Stimulated activated CD4-positive, alpha-beta T cell treated with anti-CD3 and anti-CD28 coated beads, Interleukin-12 subunit alpha, Interleukin-12 subunit beta, amount 100 ng/mL, for 48 hours (primary cell): ENCODE results near the gene ENTHD1.
"Not testable (repeated sequence)": the region's sequence is repeated elsewhere in the genome, so short reads cannot be mapped to it uniquely, and the experiment has no call there.

ENCODE experiments used
- DNase-seq, 3 donors: peaks; one replicate each; pipeline ENCODE4 v3.0.0-alpha.2; 2020; ENCODE audit warnings: low read depth in 2 of 3, low spot score in 1 of 3

Gene ENTHD1

DNA sequence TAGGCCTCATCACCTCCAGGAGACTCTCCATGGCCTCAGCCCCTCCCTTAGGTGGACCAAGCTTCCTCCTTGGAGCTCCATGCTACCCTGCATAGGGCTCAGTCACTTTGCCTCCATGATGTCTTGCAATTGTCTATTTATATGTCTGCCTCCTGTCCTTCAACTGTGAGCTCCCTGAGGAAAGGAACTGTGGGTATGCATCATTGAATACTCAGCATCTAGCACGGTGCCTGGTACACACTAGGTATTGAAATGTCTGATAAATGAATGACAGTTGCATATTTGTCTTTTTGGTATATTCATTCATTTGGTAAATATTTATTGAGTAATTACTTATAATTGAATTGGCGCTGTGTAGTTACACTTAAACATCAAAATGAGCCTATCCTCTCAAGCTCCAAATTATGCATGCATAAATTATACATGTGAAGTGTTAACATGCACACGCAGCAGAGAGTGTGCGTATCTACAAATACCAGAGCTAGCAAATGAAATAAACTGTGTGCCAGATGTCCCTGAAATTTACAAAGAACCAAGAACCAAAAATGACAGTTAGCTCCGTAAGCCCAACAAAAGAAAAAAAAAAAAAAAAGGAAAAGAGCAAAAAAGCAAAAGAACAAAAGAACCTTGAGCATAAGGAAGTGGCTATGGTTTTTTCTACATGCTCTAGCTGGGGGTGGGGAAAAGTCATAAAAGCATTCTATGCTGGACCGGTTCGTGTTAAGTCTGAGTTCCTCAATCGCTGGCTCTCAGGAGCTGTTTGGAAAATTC lies 32.5 kb upstream of the ENTHD1 start:
- DNase-seq, result no peak

GRCh38 chr22:39925273-39925672 lies 31.7 kb upstream of the ENTHD1 start:
- no peak for DNase-seq

- no peak for DNase-seq
Observed at GRCh38 chr22:39924286-39924685, 30.7 kb upstream of the ENTHD1 start.

DNA sequence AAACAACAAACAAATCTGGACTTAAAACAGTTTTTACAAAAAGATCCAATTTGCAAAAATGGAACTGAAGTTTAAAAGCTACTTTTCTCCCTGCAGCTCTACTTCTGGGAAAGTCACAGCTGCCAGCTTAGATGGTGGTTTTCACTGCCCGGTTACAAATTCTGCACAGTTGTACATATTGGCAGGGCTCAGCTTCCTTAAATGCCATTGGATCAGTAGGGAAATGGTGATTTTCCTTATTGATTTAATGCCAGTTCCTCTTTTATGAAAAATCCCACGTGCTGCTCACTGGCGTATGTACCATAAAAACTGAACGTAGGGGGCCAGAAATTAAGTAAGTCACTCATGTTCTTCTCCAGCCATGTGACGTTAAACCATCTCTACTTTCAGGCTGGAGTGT lies 30.1 kb upstream of the ENTHD1 start:
- no peak for DNase-seq

DNA sequence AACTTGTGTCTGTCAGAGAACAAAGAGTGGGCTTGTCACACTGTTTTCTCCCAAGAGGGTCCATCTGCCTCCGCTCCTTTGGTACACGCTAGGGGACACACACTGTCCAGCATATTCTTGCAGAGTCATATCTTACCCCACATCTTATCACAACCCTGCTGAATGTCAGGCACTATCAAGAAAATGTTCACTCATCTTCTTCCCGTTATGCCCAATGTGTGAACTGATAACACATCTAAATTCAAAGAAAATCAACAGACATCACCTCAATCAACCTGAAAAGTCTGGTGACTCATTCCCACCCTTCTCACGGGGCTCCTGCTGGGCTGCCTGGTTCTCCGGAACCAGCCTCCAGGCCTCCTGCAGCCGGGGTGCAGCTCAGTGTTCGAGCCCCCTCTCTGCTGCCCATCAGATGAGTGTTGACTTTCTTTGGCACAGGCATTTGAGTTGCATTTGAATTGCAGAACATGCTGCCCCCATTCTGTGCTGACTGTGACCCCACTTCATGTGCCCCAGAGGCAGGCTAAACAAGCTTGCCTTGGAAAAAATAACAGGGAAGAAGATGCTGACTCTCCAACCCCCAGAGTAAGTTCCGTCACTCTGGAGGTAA lies 26.7 kb upstream of the ENTHD1 start:
- peak in 2 of 3 donors; percentile 54 to 56 for DNase-seq

DNA sequence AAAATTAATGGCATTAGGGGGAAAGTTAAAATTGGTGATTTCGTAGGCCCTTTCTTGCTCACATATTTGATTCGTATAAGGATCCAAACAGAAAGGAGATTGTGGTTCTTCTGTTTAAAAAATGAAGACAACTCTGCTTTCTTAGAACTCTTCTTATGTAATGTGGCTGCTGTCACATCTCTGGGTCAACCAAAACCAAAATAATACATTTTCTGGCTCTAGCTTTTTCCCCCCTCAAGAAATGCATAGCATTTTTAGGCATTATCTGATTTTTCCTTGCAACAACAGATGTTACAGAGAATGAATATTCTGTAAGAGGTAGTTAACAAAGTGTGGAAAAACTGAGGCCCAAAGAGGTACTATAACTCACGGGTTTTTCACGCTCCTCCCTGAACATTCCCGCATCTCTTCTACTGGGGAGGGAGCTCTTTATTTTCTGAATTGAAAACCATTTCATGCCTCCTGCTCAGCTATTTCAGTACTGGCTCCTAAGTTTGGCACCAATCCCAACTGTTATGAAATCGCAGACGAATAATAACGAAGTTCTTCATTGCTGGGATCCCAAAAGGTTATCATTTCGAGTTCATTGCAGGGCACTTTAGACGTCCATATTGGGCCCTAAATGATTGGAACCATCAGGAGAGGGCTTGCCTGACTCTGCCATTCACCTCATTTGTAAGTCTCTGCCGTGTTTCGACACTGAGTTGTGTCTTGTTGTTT lies 24.4 kb upstream of the ENTHD1 start:
- no peak for DNase-seq

- no peak for DNase-seq
Observed at GRCh38 chr22:39917197-39917643, 23.7 kb upstream of the ENTHD1 start.

GRCh38 chr22:39916496-39916895 lies 22.9 kb upstream of the ENTHD1 start:
- no peak for DNase-seq

GRCh38 chr22:39915295-39915726 lies 21.8 kb upstream of the ENTHD1 start:
- no peak for DNase-seq

GRCh38 chr22:39914584-39914983 lies 21.0 kb upstream of the ENTHD1 start:
- DNase-seq, result no peak

DNA sequence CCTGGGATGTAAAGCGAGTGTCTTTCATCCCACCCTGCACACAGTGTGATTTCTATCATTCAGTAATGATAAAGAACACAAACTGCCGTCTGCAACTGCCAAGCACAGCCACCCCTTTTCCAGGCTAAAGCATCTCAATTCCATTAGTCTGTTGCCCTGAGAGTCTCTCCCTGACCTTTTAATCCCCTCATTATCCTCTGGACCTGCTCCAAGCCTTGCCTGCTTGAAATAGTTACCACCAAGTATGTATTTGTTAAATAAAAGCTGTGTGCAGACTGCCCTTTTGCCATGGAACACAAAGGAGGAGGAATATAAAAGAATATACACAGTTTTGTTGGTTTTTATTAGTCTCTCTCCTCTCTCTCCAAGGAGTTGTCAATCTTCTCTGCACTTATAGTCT lies 20.3 kb upstream of the ENTHD1 start:
- no peak for DNase-seq

- no peak for DNase-seq
Observed at GRCh38 chr22:39913321-39913720, 19.8 kb upstream of the ENTHD1 start.

GRCh38 chr22:39910876-39911613 lies 17.5 kb upstream of the ENTHD1 start:
- no peak for DNase-seq

DNA sequence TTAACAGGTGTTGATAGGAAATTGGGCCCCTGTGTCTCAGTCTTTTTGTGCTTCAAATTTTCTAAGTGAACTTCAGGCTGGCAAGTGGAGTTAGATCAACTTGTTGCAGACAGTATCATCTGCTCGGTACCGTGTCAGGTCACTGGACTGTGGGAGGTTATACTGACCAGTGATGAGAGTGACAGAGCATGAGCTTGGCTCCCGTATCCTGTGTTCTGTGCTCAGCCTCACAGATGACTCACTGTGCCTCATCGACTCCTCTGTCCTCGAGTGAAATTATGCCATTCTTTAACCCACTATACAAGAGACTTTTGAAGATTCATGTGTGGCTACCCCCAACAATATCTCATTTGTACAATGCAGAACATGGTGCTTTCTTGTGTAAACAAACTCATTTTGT lies 15.2 kb upstream of the ENTHD1 start:
- no peak for DNase-seq

DNA sequence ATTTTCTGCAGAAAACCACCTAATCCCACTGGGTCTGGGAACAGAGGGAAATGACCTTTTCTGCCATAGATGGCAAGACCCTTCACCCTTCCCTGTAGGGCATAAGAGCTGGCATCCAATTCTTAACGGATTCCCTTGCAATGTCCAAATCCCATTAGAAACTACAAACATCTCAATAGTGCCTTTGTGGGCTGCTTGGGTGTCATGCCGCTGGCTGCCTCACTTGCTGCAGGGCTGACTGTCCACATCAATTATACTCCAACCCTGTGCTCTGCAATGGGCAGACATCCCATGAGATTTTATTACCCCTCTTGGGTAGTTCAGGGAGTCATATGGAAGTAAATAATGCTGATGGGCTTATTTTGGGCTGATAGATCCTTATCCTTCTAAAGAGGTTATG lies 14.6 kb upstream of the ENTHD1 start:
- no peak for DNase-seq

GRCh38 chr22:39907605-39908097 lies 14.1 kb upstream of the ENTHD1 start:
- no peak for DNase-seq

- DNase-seq, result no peak
Observed at GRCh38 chr22:39907047-39907446, 13.5 kb upstream of the ENTHD1 start.

DNA sequence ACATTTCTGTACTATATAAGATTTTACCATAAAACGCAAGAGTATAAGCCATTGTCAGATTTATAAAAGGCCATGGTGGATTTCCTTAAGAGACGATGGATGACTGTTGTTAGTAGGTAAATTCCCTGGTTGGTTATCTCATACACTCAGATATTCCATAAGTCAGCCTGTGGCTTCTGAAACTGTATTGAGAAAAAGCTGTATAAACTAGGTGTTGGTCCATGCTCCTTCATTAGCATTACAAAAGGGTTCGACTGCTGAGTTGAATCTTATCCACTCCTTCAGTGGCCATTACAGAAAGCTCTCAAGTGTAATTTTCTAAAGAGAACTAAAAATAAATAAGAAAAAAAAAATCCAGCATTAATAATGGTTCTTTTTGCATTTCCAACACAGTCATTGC lies 12.6 kb upstream of the ENTHD1 start:
- no peak for DNase-seq

DNA sequence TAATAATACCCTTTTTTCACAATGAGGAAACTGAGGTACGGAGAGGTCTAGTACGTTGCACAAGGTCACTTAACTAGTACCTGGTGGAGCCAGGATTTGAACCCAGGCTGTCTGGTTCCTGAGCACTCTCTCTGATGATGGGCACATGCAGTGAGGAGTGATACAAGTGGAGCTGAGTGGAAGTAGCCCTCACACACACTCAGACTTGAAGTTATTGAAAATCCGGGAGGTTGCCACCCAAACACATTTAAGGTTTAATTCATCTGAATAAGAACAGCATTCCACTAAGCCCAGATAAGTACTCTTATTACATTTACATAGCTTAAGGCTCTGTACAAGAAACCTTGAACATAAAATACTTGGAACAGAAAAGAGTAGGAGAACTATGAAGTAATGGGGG lies 12.1 kb upstream of the ENTHD1 start:
- DNase-seq, result no peak

DNA sequence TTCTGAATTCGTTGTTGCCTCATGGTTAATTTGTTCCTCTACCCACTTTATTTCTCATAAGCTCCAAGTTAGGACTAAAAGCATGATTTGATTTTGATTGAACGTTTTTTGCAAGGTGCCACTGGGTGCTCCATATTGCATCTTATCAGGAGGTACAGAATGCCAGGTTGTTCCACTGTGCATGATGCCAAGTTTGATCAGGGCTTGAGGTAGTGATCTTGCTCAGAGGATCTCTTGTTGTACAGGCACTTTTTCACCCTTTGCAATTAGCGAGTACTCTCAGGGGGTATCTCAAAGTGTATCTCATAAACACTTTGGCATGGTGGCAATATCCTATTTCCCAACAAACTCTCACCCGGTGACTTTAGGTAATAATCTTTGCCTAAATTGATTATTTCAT lies 11.3 kb upstream of the ENTHD1 start:
- DNase-seq, result no peak

DNA sequence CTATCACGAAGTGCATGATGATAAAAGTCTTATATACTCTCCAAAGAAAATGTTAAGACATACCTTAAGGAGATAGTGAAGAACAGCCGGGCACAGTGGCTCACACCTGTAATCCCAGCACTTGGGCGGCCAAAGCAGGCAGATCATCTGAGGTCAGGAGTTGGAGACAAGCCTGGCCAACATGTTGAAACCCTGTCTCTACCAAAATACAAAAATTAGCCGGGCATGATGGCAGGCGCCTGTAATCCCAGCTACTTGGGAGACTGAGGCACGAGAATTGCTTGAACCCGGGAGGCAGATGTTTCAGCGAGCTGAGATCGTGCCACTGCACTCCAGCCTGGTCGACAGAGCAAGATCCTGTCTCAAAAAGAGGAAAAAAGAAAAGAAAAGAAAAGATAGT lies 10.5 kb upstream of the ENTHD1 start:
- DNase-seq, result not testable (repeated sequence)
